Measurements from ENCODE around the gene EEIG2.
"Not testable (repeated sequence)": the region's sequence is repeated elsewhere in the genome, so short reads cannot be mapped to it uniquely, and the experiment has no call there.

Gene EEIG2

GRCh38 chr1:108559215-108560186, at the start of gene EEIG2:
Gene EEIG2 (plus strand): TSS chr1:108560100. CDS start chr1:108560429, 329 bp downstream.
- Histone ChIP-seq H3K4me1 (ENCODE audit: control insufficient read depth in 2 of 2, insufficient read depth in 2 of 2, low read length in 2 of 2) (peaks cover 11 to 15% of the 10 kb centered on the region in 2 donors), H3K4me3 (ENCODE audit: low read length in 2 of 2) (peak within 1 kb of the TSS; percentile 74 to 88), H3K9me3 (ENCODE audit: control insufficient read depth in 2 of 2, low read length in 2 of 2) (no peaks in the 10 kb centered on the region), H3K36me3 (ENCODE audit: control insufficient read depth in 2 of 2, insufficient read depth in 2 of 2, low read length in 2 of 2) (no peaks in the 10 kb centered on the region), H3K27me3 (ENCODE audit: control insufficient read depth in 2 of 2, insufficient read depth in 2 of 2, low read length in 2 of 2) (no peaks in the 10 kb centered on the region), H3K9ac (ENCODE audit: low read depth in 1 of 2, low read length in 2 of 2) (peak within 1 kb of the TSS; percentile 81 to 86), H3K27ac (ENCODE audit: low read depth in 2 of 2, low read length in 2 of 2) (peak within 1 kb of the TSS; percentile 83 to 84)

GRCh38 chr1:108511764-108512163, 48.1 kb upstream of the EEIG2 start:
- H3K9me3 ChIP-seq (ENCODE audit: control insufficient read depth in 2 of 2, low read length in 2 of 2), result no peaks in the 10 kb centered on the region
- no peak overlapping the region for H3K9ac ChIP-seq (ENCODE audit: low read depth in 1 of 2, low read length in 2 of 2)
- no peak overlapping the region for H3K27ac ChIP-seq (ENCODE audit: low read depth in 2 of 2, low read length in 2 of 2)
- no peaks in the 10 kb centered on the region for H3K27me3 ChIP-seq (ENCODE audit: control insufficient read depth in 2 of 2, insufficient read depth in 2 of 2, low read length in 2 of 2)
- H3K4me1 ChIP-seq (ENCODE audit: control insufficient read depth in 2 of 2, insufficient read depth in 2 of 2, low read length in 2 of 2), result no peaks in the 10 kb centered on the region
- no peaks in the 10 kb centered on the region for H3K36me3 ChIP-seq (ENCODE audit: control insufficient read depth in 2 of 2, insufficient read depth in 2 of 2, low read length in 2 of 2)
- no peak overlapping the region for H3K4me3 ChIP-seq (ENCODE audit: low read length in 2 of 2)

- Histone ChIP-seq H3K4me3 (ENCODE audit: low read length in 2 of 2) (no peak overlapping the region), H3K4me1 (ENCODE audit: control insufficient read depth in 2 of 2, insufficient read depth in 2 of 2, low read length in 2 of 2) (no peaks in the 10 kb centered on the region), H3K9me3 (ENCODE audit: control insufficient read depth in 2 of 2, low read length in 2 of 2) (no peaks in the 10 kb centered on the region), H3K27ac (ENCODE audit: low read depth in 2 of 2, low read length in 2 of 2) (no peak overlapping the region), H3K27me3 (ENCODE audit: control insufficient read depth in 2 of 2, insufficient read depth in 2 of 2, low read length in 2 of 2) (no peaks in the 10 kb centered on the region), H3K9ac (ENCODE audit: low read depth in 1 of 2, low read length in 2 of 2) (no peak overlapping the region), H3K36me3 (ENCODE audit: control insufficient read depth in 2 of 2, insufficient read depth in 2 of 2, low read length in 2 of 2) (no peaks in the 10 kb centered on the region)
These were observed 47.5 kb upstream of the EEIG2 start for GRCh38 chr1:108512239-108513043.

- H3K4me1 ChIP-seq (ENCODE audit: control insufficient read depth in 2 of 2, insufficient read depth in 2 of 2, low read length in 2 of 2), result no peaks in the 10 kb centered on the region
These were observed 46.9 kb upstream of the EEIG2 start for GRCh38 chr1:108513044-108513415.

GRCh38 chr1:108513914-108514313, 46.0 kb upstream of the EEIG2 start:
- not testable (repeated sequence) for H3K9me3 ChIP-seq (ENCODE audit: control insufficient read depth in 2 of 2, low read length in 2 of 2); H3K27me3 ChIP-seq (ENCODE audit: control insufficient read depth in 2 of 2, insufficient read depth in 2 of 2, low read length in 2 of 2); H3K27ac ChIP-seq (ENCODE audit: low read depth in 2 of 2, low read length in 2 of 2); H3K36me3 ChIP-seq (ENCODE audit: control insufficient read depth in 2 of 2, insufficient read depth in 2 of 2, low read length in 2 of 2); H3K4me3 ChIP-seq (ENCODE audit: low read length in 2 of 2); H3K9ac ChIP-seq (ENCODE audit: low read depth in 1 of 2, low read length in 2 of 2); H3K4me1 ChIP-seq (ENCODE audit: control insufficient read depth in 2 of 2, insufficient read depth in 2 of 2, low read length in 2 of 2)

More at GRCh38 chr1:108513044-108513415, 46.9 kb upstream of the EEIG2 start:
- no peak overlapping the region for H3K9ac ChIP-seq (ENCODE audit: low read depth in 1 of 2, low read length in 2 of 2)
- H3K27ac ChIP-seq (ENCODE audit: low read depth in 2 of 2, low read length in 2 of 2), result no peak overlapping the region
- H3K27me3 ChIP-seq (ENCODE audit: control insufficient read depth in 2 of 2, insufficient read depth in 2 of 2, low read length in 2 of 2), result no peaks in the 10 kb centered on the region
- no peaks in the 10 kb centered on the region for H3K36me3 ChIP-seq (ENCODE audit: control insufficient read depth in 2 of 2, insufficient read depth in 2 of 2, low read length in 2 of 2)
- no peak overlapping the region for H3K4me3 ChIP-seq (ENCODE audit: low read length in 2 of 2)
- H3K9me3 ChIP-seq (ENCODE audit: control insufficient read depth in 2 of 2, low read length in 2 of 2), result no peaks in the 10 kb centered on the region

- not testable (repeated sequence) for H3K27ac ChIP-seq (ENCODE audit: low read depth in 2 of 2, low read length in 2 of 2); H3K4me3 ChIP-seq (ENCODE audit: low read length in 2 of 2); H3K4me1 ChIP-seq (ENCODE audit: control insufficient read depth in 2 of 2, insufficient read depth in 2 of 2, low read length in 2 of 2); H3K27me3 ChIP-seq (ENCODE audit: control insufficient read depth in 2 of 2, insufficient read depth in 2 of 2, low read length in 2 of 2); H3K9ac ChIP-seq (ENCODE audit: low read depth in 1 of 2, low read length in 2 of 2); H3K36me3 ChIP-seq (ENCODE audit: control insufficient read depth in 2 of 2, insufficient read depth in 2 of 2, low read length in 2 of 2); H3K9me3 ChIP-seq (ENCODE audit: control insufficient read depth in 2 of 2, low read length in 2 of 2)
These were observed 42.5 kb upstream of the EEIG2 start for GRCh38 chr1:108517301-108517897.

- no peaks in the 10 kb centered on the region for H3K27me3 ChIP-seq (ENCODE audit: control insufficient read depth in 2 of 2, insufficient read depth in 2 of 2, low read length in 2 of 2)
These were observed 37.9 kb upstream of the EEIG2 start for GRCh38 chr1:108521990-108522393.

GRCh38 chr1:108523829-108524228, 36.1 kb upstream of the EEIG2 start:
- Histone ChIP-seq H3K36me3 (ENCODE audit: control insufficient read depth in 2 of 2, insufficient read depth in 2 of 2, low read length in 2 of 2) (no peaks in the 10 kb centered on the region), H3K9me3 (ENCODE audit: control insufficient read depth in 2 of 2, low read length in 2 of 2) (no peaks in the 10 kb centered on the region), H3K9ac (ENCODE audit: low read depth in 1 of 2, low read length in 2 of 2) (no peak overlapping the region), H3K27me3 (ENCODE audit: control insufficient read depth in 2 of 2, insufficient read depth in 2 of 2, low read length in 2 of 2) (no peaks in the 10 kb centered on the region), H3K4me3 (ENCODE audit: low read length in 2 of 2) (no peak overlapping the region), H3K27ac (ENCODE audit: low read depth in 2 of 2, low read length in 2 of 2) (no peak overlapping the region), H3K4me1 (ENCODE audit: control insufficient read depth in 2 of 2, insufficient read depth in 2 of 2, low read length in 2 of 2) (no peaks in the 10 kb centered on the region)

More at GRCh38 chr1:108521990-108522393, 37.9 kb upstream of the EEIG2 start:
- Histone ChIP-seq H3K27ac (ENCODE audit: low read depth in 2 of 2, low read length in 2 of 2) (no peak overlapping the region), H3K9ac (ENCODE audit: low read depth in 1 of 2, low read length in 2 of 2) (no peak overlapping the region), H3K4me3 (ENCODE audit: low read length in 2 of 2) (no peak overlapping the region), H3K36me3 (ENCODE audit: control insufficient read depth in 2 of 2, insufficient read depth in 2 of 2, low read length in 2 of 2) (no peaks in the 10 kb centered on the region), H3K9me3 (ENCODE audit: control insufficient read depth in 2 of 2, low read length in 2 of 2) (no peaks in the 10 kb centered on the region), H3K4me1 (ENCODE audit: control insufficient read depth in 2 of 2, insufficient read depth in 2 of 2, low read length in 2 of 2) (no peaks in the 10 kb centered on the region)

- Histone ChIP-seq H3K27me3 (ENCODE audit: control insufficient read depth in 2 of 2, insufficient read depth in 2 of 2, low read length in 2 of 2) (no peaks in the 10 kb centered on the region), H3K27ac (ENCODE audit: low read depth in 2 of 2, low read length in 2 of 2) (no peak overlapping the region), H3K9me3 (ENCODE audit: control insufficient read depth in 2 of 2, low read length in 2 of 2) (no peaks in the 10 kb centered on the region), H3K36me3 (ENCODE audit: control insufficient read depth in 2 of 2, insufficient read depth in 2 of 2, low read length in 2 of 2) (no peaks in the 10 kb centered on the region), H3K4me3 (ENCODE audit: low read length in 2 of 2) (no peak overlapping the region), H3K9ac (ENCODE audit: low read depth in 1 of 2, low read length in 2 of 2) (no peak overlapping the region), H3K4me1 (ENCODE audit: control insufficient read depth in 2 of 2, insufficient read depth in 2 of 2, low read length in 2 of 2) (no peaks in the 10 kb centered on the region)
These were observed 35.2 kb upstream of the EEIG2 start for GRCh38 chr1:108524676-108525075.

- Histone ChIP-seq H3K4me1 (ENCODE audit: control insufficient read depth in 2 of 2, insufficient read depth in 2 of 2, low read length in 2 of 2) (no peaks in the 10 kb centered on the region), H3K9me3 (ENCODE audit: control insufficient read depth in 2 of 2, low read length in 2 of 2) (no peaks in the 10 kb centered on the region), H3K27ac (ENCODE audit: low read depth in 2 of 2, low read length in 2 of 2) (no peak overlapping the region), H3K4me3 (ENCODE audit: low read length in 2 of 2) (no peak overlapping the region), H3K9ac (ENCODE audit: low read depth in 1 of 2, low read length in 2 of 2) (no peak overlapping the region), H3K27me3 (ENCODE audit: control insufficient read depth in 2 of 2, insufficient read depth in 2 of 2, low read length in 2 of 2) (no peaks in the 10 kb centered on the region), H3K36me3 (ENCODE audit: control insufficient read depth in 2 of 2, insufficient read depth in 2 of 2, low read length in 2 of 2) (no peaks in the 10 kb centered on the region)
These were observed 32.8 kb upstream of the EEIG2 start for GRCh38 chr1:108527135-108527534.
